Hepatocyte (in vitro differentiated cells): ENCODE results near the gene TUFM. TPM values are rescaled to one million over a fixed set of nuclear protein-coding genes. Genes with fewer than 3 reads are reported as not detected.
A peak's percentile ranks its signal among the peaks of the same experiment; 100 is the strongest.

Source experiments
- DNase-seq: peaks from one replicate; pipeline ENCODE4 v3.0.0-alpha.2; 2016; ENCODE audit warnings: low spot score
- H2AFZ ChIP-seq: fragments of 200-600 bp; sonication (generic); 2 replicates; pipeline ENCODE4 v1.6.0; 2016; ENCODE audit warnings: antibody characterized with exemption, mild to moderate bottlenecking
- H3K27ac ChIP-seq: fragments of 200-600 bp; sonication (generic); 2 replicates; pipeline ENCODE4 v1.5.1; 2016; ENCODE audit warnings: mild to moderate bottlenecking
- H3K27me3 ChIP-seq: fragments of 200-600 bp; sonication (generic); 2 replicates; pipeline ENCODE4 v1.6.1; 2016
- H3K36me3 ChIP-seq: fragments of 200-600 bp; sonication (generic); replicated peaks from 2 replicates; pipeline ENCODE4 v1.5.1; 2016; ENCODE audit warnings: low read depth; ENCODE audit not compliant: insufficient read depth
- H3K4me1 ChIP-seq: fragments of 200-600 bp; sonication (generic); 2 replicates; pipeline ENCODE4 v1.5.1; 2016; ENCODE audit warnings: mild to moderate bottlenecking, moderate library complexity; ENCODE audit not compliant: insufficient read depth
- H3K4me2 ChIP-seq: fragments of 200-600 bp; sonication (generic); 2 replicates; pipeline ENCODE4 v1.6.0; 2016
- H3K4me3 ChIP-seq: fragments of 200-600 bp; sonication (generic); 2 replicates; pipeline ENCODE4 v1.5.1; 2016; ENCODE audit warnings: mild to moderate bottlenecking
- H3K79me2 ChIP-seq: fragments of 200-600 bp; sonication (generic); 2 replicates; pipeline ENCODE4 v1.6.0; 2017; ENCODE audit warnings: mild to moderate bottlenecking
- H3K9me2 ChIP-seq: fragments of 200-600 bp; sonication (generic); replicated peaks from 2 replicates; pipeline ENCODE4 v1.6.0; 2017; ENCODE audit warnings: mild to moderate bottlenecking; ENCODE audit not compliant: insufficient read depth
- H3K9me3 ChIP-seq: fragments of 200-600 bp; sonication (generic); 2 replicates; pipeline ENCODE4 v1.5.1; 2016; ENCODE audit warnings: low read depth, mild to moderate bottlenecking
- H4K20me1 ChIP-seq: fragments of 200-600 bp; sonication (generic); 2 replicates; pipeline ENCODE4 v1.6.0; 2016; ENCODE audit warnings: mild to moderate bottlenecking; ENCODE audit not compliant: insufficient read depth, poor library complexity, severe bottlenecking
- CTCF ChIP-seq: fragments of 200-600 bp; sonication (generic); IDR thresholded peaks from 2 replicates; pipeline ENCODE4 v1.5.1; 2016; ENCODE audit warnings: antibody characterized with exemption, mild to moderate bottlenecking; ENCODE audit not compliant: poor library complexity
- EZH2 ChIP-seq: fragments of 200-600 bp; sonication (generic); IDR thresholded peaks from 2 replicates; pipeline ENCODE4 v1.6.1; 2016; ENCODE audit warnings: antibody characterized with exemption, mild to moderate bottlenecking, borderline replicate concordance
- EZH2phosphoT487 ChIP-seq: fragments of 200-600 bp; sonication (generic); IDR thresholded peaks from one replicate; pipeline ENCODE4 v1.6.1; 2018; ENCODE audit warnings: antibody characterized with exemption, mild to moderate bottlenecking, low read depth, moderate library complexity; ENCODE audit not compliant: unreplicated experiment, severe bottlenecking
- WGBS: methylation state at CpG from one replicate; pipeline ENCODE4 v1.1.6; 2016; ENCODE audit warnings: low lambda C conversion rate; ENCODE audit errors: missing lambda C conversion rate; 5-methylcytosine and 5-hydroxymethylcytosine counted together
- polyA plus RNA-seq: library from polyadenylated mRNA; unstranded; fragments of >200 nt; fragmentation: Nextera tagmentation; extraction: Ambion mirVana; gene quantifications from 2 replicates; pipeline ENCODE4 v1.2.1, GENCODE V29; 2016
- total RNA-seq: library from RNA; depleted of rRNA; stranded (reverse); fragments of >200 nt; gene quantifications from 2 replicates; pipeline ENCODE4 v1.2.3, GENCODE V29; 2014

Gene TUFM
- total and polyA plus RNA-seq, 2 experiments from 2014 or later: 107 to 244 TPM

- no peaks in the 10 kb centered on the region for H3K36me3 ChIP-seq
- H4K20me1 ChIP-seq: no peaks in the 10 kb centered on the region
- no peaks in the 10 kb centered on the region for H3K9me2 ChIP-seq
- H2AFZ ChIP-seq: peak overlapping the region; percentile 92
- H3K4me3 ChIP-seq: no peak overlapping the region
- DNase-seq: no peak
- no peak for TF ChIP-seq EZH2phosphoT487
- peaks cover 13% of the 10 kb centered on the region for H3K4me1 ChIP-seq
- no peaks in the 10 kb centered on the region for H3K9me3 ChIP-seq
- no peaks in the 10 kb centered on the region for H3K27me3 ChIP-seq
- peak overlapping the region; percentile 99 for H3K4me2 ChIP-seq
- H3K79me2 ChIP-seq: no peaks in the 10 kb centered on the region
- 13% methylated on average over 11 of the region's 11 CpGs for WGBS
- H3K27ac ChIP-seq: no peak overlapping the region
These were observed 34.4 kb upstream of the TUFM start for GRCh38 chr16:28880589-28880915.

- no peaks in the 10 kb centered on the region for H3K9me2 ChIP-seq
- peak; percentile 95 for DNase-seq
- H3K4me3 ChIP-seq: peak overlapping the region; percentile 51
- no peaks in the 10 kb centered on the region for H3K27me3 ChIP-seq
- no peaks in the 10 kb centered on the region for H4K20me1 ChIP-seq
- no peaks in the 10 kb centered on the region for H3K79me2 ChIP-seq
- no peaks in the 10 kb centered on the region for H3K9me3 ChIP-seq
- H3K27ac ChIP-seq: no peak overlapping the region
- H3K4me2 ChIP-seq: peak overlapping the region; percentile 99
- TF ChIP-seq CTCF (no peak), EZH2phosphoT487 (no peak), EZH2 (no peak)
- 1% methylated on average over 57 of the region's 66 CpGs for WGBS
- peaks cover 13% of the 10 kb centered on the region for H3K4me1 ChIP-seq
- peak overlapping the region; percentile 92 for H2AFZ ChIP-seq
- H3K36me3 ChIP-seq: no peaks in the 10 kb centered on the region
These were observed 33.9 kb upstream of the TUFM start for GRCh38 chr16:28879841-28880588.

- H3K4me2 ChIP-seq: peak overlapping the region; percentile 99
- peak overlapping the region; percentile 90 for H2AFZ ChIP-seq
- H3K9me2 ChIP-seq: no peaks in the 10 kb centered on the region
- TF ChIP-seq CTCF: no peak
- TF ChIP-seq EZH2: no peak
- no peak for TF ChIP-seq EZH2phosphoT487
- no peaks in the 10 kb centered on the region for H4K20me1 ChIP-seq
- H3K27ac ChIP-seq: no peak overlapping the region
- H3K27me3 ChIP-seq: no peaks in the 10 kb centered on the region
- no peaks in the 10 kb centered on the region for H3K9me3 ChIP-seq
- no peaks in the 10 kb centered on the region for H3K79me2 ChIP-seq
- H3K36me3 ChIP-seq: no peaks in the 10 kb centered on the region
- 7% methylated on average over 16 of the region's 27 CpGs for WGBS
- peaks cover 13% of the 10 kb centered on the region for H3K4me1 ChIP-seq
- DNase-seq: no peak
- peak overlapping the region; percentile 51 for H3K4me3 ChIP-seq
These were observed 33.2 kb upstream of the TUFM start for GRCh38 chr16:28879261-28879840.
